Measurements from ENCODE around the gene CPXM1. TPM values are rescaled to one million over a fixed set of nuclear protein-coding genes. Genes with fewer than 3 reads are reported as not detected.

The CPXM1 gene
- total RNA-seq, 2 experiments from 2014 or later, result 2.0 to 2.2 TPM

GRCh38 chr20:2807019-2807418 is 6.6 kb upstream of the CPXM1 start:
- Mint-ChIP-seq H3K36me3 (ENCODE audit: low read depth) (peaks cover 2% of the 10 kb centered on the region), H3K9me3 (peaks cover 3% of the 10 kb centered on the region), H3K4me3 (no peak overlapping the region), H3K27ac (no peak overlapping the region), H3K4me1 (ENCODE audit: low read depth) (no peaks in the 10 kb centered on the region), H3K27me3 (ENCODE audit: low read depth) (peaks cover 38% of the 10 kb centered on the region)
- no peak for DNase-seq
- intact Hi-C loops (cut with micrococcal nuclease), result no loop called here
- CTCF ChIA-PET, result no interaction called here

DNA sequence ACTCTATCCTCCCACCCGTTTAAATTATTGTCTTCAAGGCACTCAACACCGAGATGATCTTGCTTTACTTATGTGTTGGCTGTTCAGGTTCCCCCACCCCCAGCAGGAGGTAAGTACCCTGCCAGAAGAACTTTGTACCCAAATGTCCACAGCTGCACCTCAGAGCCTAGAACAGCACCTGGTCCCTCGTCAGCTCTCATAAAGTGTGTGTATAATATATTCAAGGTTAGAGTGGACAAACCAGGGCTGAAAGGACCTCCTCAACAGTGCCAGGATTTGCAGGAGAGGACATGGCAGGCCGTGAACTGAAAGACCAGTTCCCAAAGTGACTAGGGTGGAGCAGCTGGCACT is 5.9 kb upstream of the CPXM1 start:
- Mint-ChIP-seq H3K27me3 (ENCODE audit: low read depth) (peaks cover 41% of the 10 kb centered on the region), H3K4me3 (no peak overlapping the region), H3K4me1 (ENCODE audit: low read depth) (peaks cover 2% of the 10 kb centered on the region), H3K27ac (no peak overlapping the region), H3K36me3 (ENCODE audit: low read depth) (no peaks in the 10 kb centered on the region), H3K9me3 (no peaks in the 10 kb centered on the region)
- intact Hi-C loops (cut with micrococcal nuclease), result no loop called here
- CTCF ChIA-PET, result no interaction called here
- DNase-seq, result no peak

DNA sequence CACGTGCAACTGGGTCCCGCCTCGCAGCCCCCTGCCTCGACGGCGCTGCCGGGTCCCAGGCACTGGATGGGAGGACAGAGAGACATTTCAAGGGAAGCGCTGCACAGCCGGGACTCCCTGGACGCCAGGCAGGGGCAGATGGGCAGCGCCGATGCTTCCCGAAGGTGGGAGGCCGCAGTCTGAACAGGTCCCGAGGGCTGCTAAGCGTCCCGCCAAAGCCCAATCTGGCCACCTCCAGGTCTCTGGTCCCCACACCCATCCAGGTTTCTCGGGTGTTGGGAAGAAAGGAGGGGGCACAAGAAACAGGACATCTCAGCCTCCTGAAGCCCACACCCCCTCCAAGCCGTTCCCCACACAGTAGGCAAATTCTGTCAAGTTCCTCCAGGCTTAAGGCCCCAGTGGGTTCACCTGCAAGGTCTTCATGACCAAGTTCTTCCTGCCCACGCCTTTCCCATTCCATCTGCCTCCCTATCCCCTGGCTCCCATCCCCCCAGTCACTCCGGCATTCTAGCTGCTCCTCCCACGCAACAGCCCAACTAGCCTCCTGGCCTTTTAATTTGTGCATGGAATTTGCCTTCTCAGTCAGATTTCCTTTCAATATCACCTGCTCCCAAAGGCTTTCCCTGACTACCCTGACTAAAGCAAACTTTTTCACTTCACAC is 5.4 kb upstream of the CPXM1 start:
- intact Hi-C loops (cut with micrococcal nuclease), result no loop called here
- CTCF ChIA-PET, result no interaction called here
- no peak for DNase-seq
- H3K9me3 Mint-ChIP-seq, result no peaks in the 10 kb centered on the region
- H3K27ac Mint-ChIP-seq, result no peak overlapping the region
- no peaks in the 10 kb centered on the region for H3K36me3 Mint-ChIP-seq (ENCODE audit: low read depth)
- peaks cover 7% of the 10 kb centered on the region for H3K4me1 Mint-ChIP-seq (ENCODE audit: low read depth)
- peaks cover 41% of the 10 kb centered on the region for H3K27me3 Mint-ChIP-seq (ENCODE audit: low read depth)
- H3K4me3 Mint-ChIP-seq, result no peak overlapping the region

DNA sequence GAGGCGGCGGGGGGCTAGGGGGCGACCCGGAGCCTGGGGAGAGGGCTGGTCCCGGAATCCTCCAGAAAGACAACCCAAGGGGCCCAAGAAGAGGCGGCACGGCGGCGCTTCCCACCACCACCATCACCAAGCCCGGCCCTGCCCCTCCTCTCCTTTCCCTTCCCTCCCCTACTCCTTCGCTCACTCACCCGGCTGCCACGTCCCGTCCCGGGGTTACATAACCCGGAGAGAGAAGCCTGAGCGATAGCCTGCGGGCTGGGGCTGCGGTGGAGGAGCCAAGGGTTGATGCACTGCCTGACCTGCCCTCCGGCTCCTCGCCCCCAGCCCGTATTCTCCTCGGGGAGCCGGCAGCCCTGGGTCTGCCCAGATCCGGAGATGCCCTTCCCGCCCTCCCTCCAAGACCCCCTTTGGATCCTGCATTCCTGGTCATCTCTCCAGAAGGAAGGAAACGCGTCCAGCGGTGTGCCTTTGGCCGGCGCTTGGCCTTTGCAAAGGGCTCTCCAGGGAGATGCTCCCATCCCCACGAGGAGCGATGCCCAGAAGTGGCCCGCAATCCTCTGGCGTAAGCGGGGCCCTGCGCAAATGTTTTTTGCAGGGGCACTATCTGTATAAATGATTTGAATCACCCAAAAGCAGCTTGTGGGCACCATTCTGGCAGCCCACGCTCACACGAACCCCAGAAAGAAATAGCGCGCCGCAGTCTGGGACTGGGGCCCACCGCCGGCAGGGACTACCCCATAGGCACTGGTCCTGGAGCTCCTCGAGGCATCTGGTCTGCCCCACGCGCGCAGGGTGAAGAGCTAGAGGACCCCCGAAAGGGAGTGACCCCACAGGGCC is 4.6 kb upstream of the CPXM1 start:
- Mint-ChIP-seq H3K27me3 (ENCODE audit: low read depth) (peaks cover 44% of the 10 kb centered on the region), H3K4me1 (ENCODE audit: low read depth) (peaks cover 10% of the 10 kb centered on the region), H3K4me3 (no peak overlapping the region), H3K9me3 (no peaks in the 10 kb centered on the region), H3K36me3 (ENCODE audit: low read depth) (no peaks in the 10 kb centered on the region), H3K27ac (no peak overlapping the region)
- no peak for DNase-seq
- intact Hi-C loops (cut with micrococcal nuclease), result no loop called here
- CTCF ChIA-PET, result no interaction called here

- Mint-ChIP-seq H3K4me3 (no peak overlapping the region), H3K27ac (no peak overlapping the region), H3K9me3 (no peaks in the 10 kb centered on the region), H3K27me3 (ENCODE audit: low read depth) (peaks cover 53% of the 10 kb centered on the region), H3K36me3 (ENCODE audit: low read depth) (peaks cover 1% of the 10 kb centered on the region), H3K4me1 (ENCODE audit: low read depth) (peaks cover 19% of the 10 kb centered on the region)
- CTCF ChIA-PET, result interaction anchor here (0.6 to 1.2 kb wide), 2 partner anchors 181 to 293 kb away, joined by 3 read pairs; no protein-coding TSS in a partner anchor
- DNase-seq, result no peak
- intact Hi-C loops (cut with micrococcal nuclease), result no loop called here
These were observed 3.8 kb upstream of the CPXM1 start for GRCh38 chr20:2804041-2804828.

GRCh38 chr20:2801286-2801728 is 880 bp upstream of the CPXM1 start:
- intact Hi-C loops (cut with micrococcal nuclease), result loop anchor here (1.0 kb wide), 1 partner anchor 31 kb away; no protein-coding TSS in a partner anchor
- CTCF ChIA-PET, result interaction anchor here (0.9 to 1.1 kb wide), 3 partner anchors 24 to 51 kb away, joined by 3 to 4 read pairs (median 3); no protein-coding TSS in a partner anchor
- H3K36me3 Mint-ChIP-seq (ENCODE audit: low read depth), result peaks cover 1% of the 10 kb centered on the region

GRCh38 chr20:2799688-2800520 is 523 bp downstream of the CPXM1 start:
- H3K4me1 Mint-ChIP-seq (ENCODE audit: low read depth), result peaks cover 22% of the 10 kb centered on the region
- DNase-seq, result peak; percentile 40
- peaks cover 51% of the 10 kb centered on the region for H3K27me3 Mint-ChIP-seq (ENCODE audit: low read depth)
- intact Hi-C loops (cut with micrococcal nuclease), result no loop called here
- peaks cover 1% of the 10 kb centered on the region for H3K36me3 Mint-ChIP-seq (ENCODE audit: low read depth)
- H3K27ac Mint-ChIP-seq, result no peak overlapping the region
- CTCF ChIA-PET, result interaction anchor here (1.2 kb wide), 1 partner anchor 10 kb away, joined by 3 read pairs; no protein-coding TSS in a partner anchor
- H3K9me3 Mint-ChIP-seq, result no peaks in the 10 kb centered on the region
- H3K4me3 Mint-ChIP-seq, result peak overlapping the region; percentile 79

More at GRCh38 chr20:2801286-2801728, 880 bp upstream of the CPXM1 start:
- peak overlapping the region; percentile 24 for H3K27ac Mint-ChIP-seq
- peak overlapping the region; percentile 74 for H3K4me3 Mint-ChIP-seq
- H3K4me1 Mint-ChIP-seq (ENCODE audit: low read depth), result peaks cover 22% of the 10 kb centered on the region
- H3K27me3 Mint-ChIP-seq (ENCODE audit: low read depth), result peaks cover 60% of the 10 kb centered on the region
- no peaks in the 10 kb centered on the region for H3K9me3 Mint-ChIP-seq
- DNase-seq, result no peak

DNA sequence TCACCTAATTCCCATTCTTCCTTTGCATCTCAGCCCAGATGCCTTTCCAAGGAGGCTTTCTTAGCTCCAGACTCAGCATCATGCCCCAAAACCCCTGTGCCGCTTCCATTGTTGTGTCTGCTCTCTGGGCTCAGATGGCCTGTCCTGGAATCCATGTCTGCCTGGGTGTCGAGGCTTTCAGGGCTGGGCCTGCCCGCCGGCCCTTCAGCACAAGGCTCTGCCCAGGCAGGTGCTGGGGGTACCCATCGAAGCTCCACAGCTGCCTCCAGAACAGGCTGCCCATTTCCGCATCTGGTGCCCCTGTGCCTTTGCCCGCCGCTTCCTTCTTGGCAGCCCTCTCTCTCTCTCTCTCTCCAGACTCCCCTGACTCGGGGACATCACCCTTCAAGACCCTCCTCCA is 1.2 kb downstream of the CPXM1 start:
- CTCF ChIA-PET, result interaction anchor here (0.6 to 1.2 kb wide), 2 partner anchors 9 to 14 kb away, joined by 3 read pairs; no protein-coding TSS in a partner anchor
- Mint-ChIP-seq H3K27ac (no peak overlapping the region), H3K4me3 (peak overlapping the region; percentile 79), H3K9me3 (no peaks in the 10 kb centered on the region), H3K36me3 (ENCODE audit: low read depth) (peaks cover 1% of the 10 kb centered on the region), H3K4me1 (ENCODE audit: low read depth) (peaks cover 22% of the 10 kb centered on the region), H3K27me3 (ENCODE audit: low read depth) (peaks cover 47% of the 10 kb centered on the region)
- intact Hi-C loops (cut with micrococcal nuclease), result no loop called here
- DNase-seq, result no peak

DNA sequence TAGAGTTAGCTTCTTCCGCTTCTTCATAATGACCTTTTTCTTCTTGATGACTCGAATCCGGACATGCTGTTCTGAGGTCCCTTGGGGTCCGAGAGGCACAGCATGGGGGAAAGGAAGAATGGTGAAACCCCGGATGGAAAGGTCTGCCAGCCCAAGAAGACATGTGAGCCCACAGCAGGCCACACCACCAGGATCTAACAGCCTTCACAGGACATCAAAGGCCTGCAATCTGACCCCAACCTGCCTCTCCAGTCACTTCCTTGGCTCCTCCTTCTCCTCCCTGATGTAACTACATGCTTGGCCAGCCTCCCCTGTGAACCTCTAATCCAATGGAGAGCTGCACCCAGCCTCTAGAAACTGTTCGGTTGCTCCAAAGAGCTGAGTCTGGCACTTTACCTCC is 1.6 kb downstream of the CPXM1 start:
- peak overlapping the region; percentile 79 for H3K4me3 Mint-ChIP-seq

GRCh38 chr20:2798095-2798805 is 2.2 kb downstream of the CPXM1 start:
- H3K27ac Mint-ChIP-seq, result no peak overlapping the region
- peaks cover 22% of the 10 kb centered on the region for H3K4me1 Mint-ChIP-seq (ENCODE audit: low read depth)
- peaks cover 1% of the 10 kb centered on the region for H3K36me3 Mint-ChIP-seq (ENCODE audit: low read depth)
- H3K9me3 Mint-ChIP-seq, result no peaks in the 10 kb centered on the region
- H3K27me3 Mint-ChIP-seq (ENCODE audit: low read depth), result peaks cover 46% of the 10 kb centered on the region
- no peak overlapping the region for H3K4me3 Mint-ChIP-seq
- CTCF ChIA-PET, result interaction anchor here (0.5 to 0.9 kb wide), 2 partner anchors 18 to 132 kb away, joined by 3 to 4 read pairs; no protein-coding TSS in a partner anchor
- DNase-seq, result no peak
- intact Hi-C loops (cut with micrococcal nuclease), result no loop called here

More for the DNA sequence above, 1.6 kb downstream of the CPXM1 start:
- CTCF ChIA-PET, result interaction anchor here (0.5 to 1.2 kb wide), 3 partner anchors 9 to 19 kb away, joined by 3 to 4 read pairs (median 3); no protein-coding TSS in a partner anchor
- no peaks in the 10 kb centered on the region for H3K9me3 Mint-ChIP-seq
- peaks cover 1% of the 10 kb centered on the region for H3K36me3 Mint-ChIP-seq (ENCODE audit: low read depth)
- intact Hi-C loops (cut with micrococcal nuclease), result no loop called here
- DNase-seq, result peak; percentile 28
- no peak overlapping the region for H3K27ac Mint-ChIP-seq
- peaks cover 45% of the 10 kb centered on the region for H3K27me3 Mint-ChIP-seq (ENCODE audit: low read depth)
- peaks cover 22% of the 10 kb centered on the region for H3K4me1 Mint-ChIP-seq (ENCODE audit: low read depth)
